Fibroblast of lung (primary cell): ENCODE data around the gene RALGPS2.

ENCODE experiments used
- CTCF ChIP-seq, 2 donors: IDR thresholded peaks in 1 of 2; conservative IDR thresholded peaks in 1 of 2; 1 replicate in 1 of 2; 2 replicates in 1 of 2; pipeline ENCODE4 v1.5.1; 2011 to 2012; ENCODE audit warnings: low read length in 2 of 2, control low read depth in 1 of 2, inconsistent platforms in 1 of 2, low read depth in 1 of 2, mild to moderate bottlenecking in 1 of 2
- EZH2 ChIP-seq: IDR thresholded peaks from 2 replicates; pipeline ENCODE4 v1.5.1; 2012; ENCODE audit warnings: low read length, control low read depth, mild to moderate bottlenecking; ENCODE audit errors: missing control alignments

GRCh38 chr1:178797590-178797989 is 72.5 kb downstream of the RALGPS2 start:
- TF ChIP-seq CTCF (conservative IDR thresholded peaks at IDR 0.05 in 1 of 2, IDR thresholded peaks at IDR 0.05 in 1 of 2; ENCODE audit: low read depth in 1 of 2, low read length in 2 of 2) (no peak), EZH2 (no peak)
